Suppressor macrophage treated with lipopolysaccharide for 4 hours (primary cell): ENCODE data around the gene NOTCH3.

Experiments
- DNase-seq: peaks from one replicate; pipeline ENCODE4 v3.0.0-alpha.2; 2020

NOTCH3 gene

DNA sequence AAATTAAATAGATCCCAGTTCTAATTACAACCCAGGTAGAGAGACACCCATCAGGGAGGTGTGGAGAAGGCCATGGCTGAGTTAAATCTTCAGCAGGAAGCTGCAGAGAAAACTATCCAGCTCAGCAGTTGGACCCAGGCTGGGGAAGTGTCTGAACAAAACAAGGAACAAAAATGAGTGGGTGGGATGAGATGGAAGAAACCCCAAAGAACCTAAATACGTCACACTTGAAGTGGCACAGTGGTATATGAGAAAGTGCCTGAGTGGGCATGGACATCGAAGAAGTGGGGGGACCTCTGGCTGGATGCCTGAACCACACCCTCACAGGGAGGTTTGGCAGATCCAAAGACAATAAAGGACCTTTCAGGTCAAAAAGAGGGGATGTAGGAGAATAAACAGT lies 35.0 kb upstream of the NOTCH3 start:
- peak; percentile 74 for DNase-seq

DNA sequence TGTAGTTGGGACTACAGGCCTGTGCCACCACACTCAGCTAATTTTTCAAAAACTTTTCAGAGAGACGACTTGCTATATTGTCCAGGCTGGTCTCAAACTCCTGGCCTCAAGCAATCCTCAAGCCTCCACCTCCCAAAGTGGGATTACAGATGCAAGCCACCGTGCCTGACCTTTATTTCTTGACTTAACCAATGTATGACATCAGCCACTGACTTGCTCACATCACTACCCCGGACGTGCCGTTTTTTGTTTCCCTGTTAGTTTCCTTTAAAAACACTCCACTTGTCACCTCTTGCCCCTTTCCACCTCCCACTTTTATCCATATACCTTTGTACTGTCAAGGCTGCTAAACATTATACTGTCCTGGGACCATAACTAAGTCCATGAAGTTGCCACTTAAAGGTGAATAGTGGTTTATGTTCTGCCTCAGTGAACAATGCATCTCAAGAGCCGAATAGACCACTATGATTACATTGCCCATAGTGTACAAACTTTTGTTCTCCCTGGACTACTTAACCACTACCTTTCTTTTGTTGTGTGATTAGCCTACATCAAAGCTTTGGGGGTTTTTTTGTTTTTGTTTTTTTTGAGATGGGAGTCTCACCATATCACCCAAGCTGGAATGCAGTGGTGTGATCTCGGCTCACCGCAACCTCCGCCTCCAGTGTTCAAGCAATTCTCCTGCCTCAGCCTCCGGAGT lies 33.8 kb upstream of the NOTCH3 start:
- DNase-seq: peak; percentile 29

DNA sequence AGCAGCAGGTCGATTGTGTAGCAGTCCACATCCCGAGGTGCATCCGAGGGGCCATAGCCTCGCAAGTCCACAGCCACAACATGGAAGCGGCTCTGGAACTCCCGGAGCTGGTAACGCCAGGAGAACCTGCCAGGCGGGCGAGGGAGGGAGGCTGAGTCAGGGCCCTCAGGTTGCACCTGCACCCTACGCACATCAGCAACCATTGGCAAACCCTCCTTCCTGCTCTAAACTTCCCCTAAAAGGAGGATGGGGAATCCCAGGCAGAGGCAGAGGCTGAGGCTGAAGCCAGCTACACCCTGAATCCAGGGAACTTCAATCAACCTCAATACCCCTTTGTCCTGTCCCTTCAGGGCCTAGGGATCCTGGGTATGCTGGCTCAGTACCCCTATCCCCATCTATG lies 30.5 kb upstream of the NOTCH3 start:
- DNase-seq: peak; percentile 32

DNA sequence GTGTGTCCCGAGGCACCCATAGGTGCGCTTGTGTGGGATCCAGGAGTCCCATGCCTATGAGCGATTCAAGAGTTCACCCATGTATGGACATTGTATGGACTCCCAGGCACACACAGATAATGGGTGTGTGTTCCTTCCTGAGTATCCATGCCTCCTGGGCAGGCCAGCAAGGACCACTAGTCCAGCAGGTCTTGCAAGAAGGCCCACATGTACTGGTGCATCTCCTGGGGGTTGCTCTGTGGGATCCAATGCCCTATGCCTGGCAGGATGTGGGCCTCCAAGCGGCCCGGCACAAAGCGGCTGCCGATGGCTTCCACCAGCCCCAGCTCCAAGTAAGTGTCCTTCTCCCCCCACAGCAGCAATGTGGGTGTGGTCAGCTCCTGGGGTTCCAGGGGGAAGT lies 26.5 kb upstream of the NOTCH3 start:
- no peak for DNase-seq

DNA sequence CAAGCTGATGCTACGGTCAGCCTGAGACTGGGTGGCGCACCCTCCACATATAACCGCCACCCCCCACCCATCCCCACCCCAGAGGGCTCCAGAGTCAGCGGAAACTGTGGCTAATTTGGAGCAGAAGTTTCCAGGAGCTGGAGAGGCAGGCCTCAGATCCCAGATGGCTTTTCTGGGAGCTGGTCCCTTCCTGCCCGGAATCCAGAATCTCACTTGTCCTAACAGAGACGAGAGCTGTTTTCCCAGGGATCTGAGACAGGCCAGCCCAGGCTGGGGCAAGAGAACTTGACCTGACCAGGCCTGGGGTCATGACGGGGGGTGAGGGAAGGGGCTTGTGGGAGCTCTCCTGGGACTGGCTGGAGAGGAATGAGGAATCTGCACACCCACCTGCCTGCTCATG lies 25.0 kb upstream of the NOTCH3 start:
- DNase-seq: no peak

DNA sequence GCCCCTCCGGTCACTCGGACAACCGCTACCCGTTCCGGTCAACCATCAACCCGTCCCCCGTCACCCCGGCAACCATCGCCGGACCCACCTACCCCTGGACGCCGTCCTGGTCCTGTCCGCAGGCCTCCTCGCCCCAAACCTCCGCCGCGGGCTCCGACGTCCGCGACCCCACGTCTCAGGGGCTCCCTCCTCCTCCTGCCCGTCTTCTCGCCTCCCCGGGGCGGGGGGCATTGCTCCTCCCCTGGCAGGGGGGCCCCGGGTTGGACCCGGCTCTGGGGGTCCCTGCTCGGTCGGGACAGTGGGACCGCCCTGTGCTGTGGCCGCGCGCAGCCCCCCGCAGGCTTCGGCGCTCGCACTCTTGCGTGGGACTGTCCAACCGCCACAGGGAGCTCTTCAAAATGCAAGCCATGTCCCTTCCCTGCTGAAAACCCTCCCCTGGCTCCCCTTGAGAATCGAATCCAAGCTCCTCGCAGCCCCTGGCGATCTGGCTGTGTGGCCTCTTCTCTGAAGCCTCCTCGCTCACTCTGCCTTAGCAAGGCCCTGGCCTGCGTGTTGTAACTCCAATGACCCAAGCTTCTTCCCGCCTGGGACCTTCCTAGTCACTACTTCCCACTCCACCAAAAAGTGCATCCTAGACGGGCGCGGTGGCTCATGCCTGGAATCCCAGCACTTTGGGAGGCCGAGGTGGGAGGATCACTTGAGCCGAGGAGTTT lies 23.0 kb upstream of the NOTCH3 start:
- DNase-seq: peak; percentile 41

DNA sequence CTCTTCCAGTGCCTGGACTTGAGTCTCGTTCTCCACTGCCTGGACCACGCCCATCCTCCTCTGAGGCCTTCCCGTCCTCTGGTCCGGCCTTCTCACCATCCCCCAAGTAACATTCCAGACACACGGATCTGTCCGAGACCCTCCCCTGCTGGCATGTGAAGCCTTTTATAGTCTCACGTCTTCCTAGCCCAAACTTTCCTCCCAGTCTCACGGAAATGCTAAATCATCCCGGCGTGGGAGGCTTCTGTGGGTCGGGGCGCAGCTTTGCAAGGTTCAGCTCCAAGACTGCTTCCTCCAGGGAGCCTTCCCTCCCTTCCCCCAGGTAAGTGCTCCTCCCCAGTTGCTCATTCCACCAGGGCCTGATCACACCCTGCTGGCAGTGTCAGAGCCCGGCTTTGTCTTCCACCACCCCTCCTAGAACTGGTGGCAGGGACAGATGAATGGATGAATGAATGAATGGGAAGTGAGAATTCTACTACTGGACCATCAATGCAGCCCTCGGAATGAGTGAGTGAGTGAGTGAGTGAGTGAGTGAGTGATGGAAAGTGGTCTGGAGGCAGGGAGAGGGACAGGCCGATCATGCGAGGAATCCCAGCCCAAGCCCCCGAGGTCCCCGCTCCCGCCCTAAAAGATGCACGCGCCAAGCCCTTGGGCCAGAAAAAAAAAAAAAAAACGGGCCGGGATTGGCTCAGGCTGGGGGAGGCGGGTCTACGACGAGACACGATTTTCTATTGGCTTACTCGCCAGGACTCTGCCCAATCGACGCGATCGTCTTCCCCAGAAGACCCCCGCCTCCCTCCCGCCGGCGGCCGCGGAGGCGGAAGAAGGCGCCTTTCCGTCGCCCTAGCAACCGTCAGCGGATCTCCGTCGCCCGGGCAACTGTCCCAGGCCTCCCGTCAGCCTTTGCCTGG lies 22.2 kb upstream of the NOTCH3 start:
- DNase-seq: peak; percentile 81

DNA sequence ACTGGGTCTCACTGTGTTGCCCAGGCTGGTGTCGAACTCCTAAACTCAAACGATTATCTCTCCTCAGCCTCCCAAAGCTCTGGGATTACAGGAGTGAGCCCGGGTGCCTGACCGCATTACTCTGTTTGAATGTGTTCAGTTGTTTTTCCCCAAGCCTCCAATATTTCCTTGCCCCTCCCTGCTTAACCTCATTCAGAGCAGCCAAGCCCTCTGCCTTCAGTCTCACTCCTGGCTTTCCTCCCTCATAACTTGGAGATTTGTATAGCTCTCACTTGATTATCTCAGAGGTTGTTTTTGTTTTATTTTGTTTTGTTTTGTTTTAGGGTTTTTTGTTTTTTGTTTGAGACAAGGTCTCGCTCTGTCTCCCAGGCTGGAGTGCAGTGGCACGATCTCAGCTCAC lies 20.0 kb upstream of the NOTCH3 start:
- DNase-seq: no peak

DNA sequence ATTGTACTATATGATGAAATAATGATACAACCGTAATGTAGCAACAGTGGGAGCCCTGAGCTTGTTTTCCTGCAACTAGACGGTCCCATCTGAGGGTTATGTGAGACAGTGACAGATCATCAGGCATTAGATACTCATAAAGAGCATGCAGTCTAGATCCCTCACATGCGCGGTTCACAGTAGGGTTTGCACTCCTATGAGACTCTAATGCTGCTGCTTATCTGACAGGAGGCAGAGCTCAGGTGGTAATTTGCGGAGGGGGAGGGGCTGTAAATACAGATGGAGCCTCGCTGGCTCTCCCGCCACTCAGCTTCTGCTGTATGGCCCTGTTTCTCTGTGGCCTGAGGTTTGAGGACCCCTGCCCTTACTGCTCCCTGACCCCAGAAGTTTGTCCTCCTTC lies 17.7 kb upstream of the NOTCH3 start:
- no peak for DNase-seq

DNA sequence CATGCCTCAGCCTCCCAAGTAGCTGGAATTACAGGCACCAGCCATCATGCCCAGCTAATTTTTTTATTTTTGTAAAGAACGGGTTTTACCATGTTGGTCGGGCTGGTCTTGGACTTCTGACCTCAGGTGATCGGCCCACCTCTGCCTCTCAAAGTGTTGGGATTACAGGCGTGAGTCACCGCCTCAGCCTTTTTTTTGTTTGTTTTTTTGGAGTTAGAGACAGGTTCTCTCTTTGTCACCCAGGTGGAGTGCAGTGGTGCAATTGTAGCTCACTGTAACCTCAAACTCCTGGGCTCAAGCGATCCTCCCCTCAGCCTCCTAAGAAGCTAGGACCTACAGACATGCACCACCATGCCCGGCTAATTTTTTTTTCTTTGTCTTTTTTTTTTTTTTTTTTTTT lies 15.6 kb upstream of the NOTCH3 start:
- no peak for DNase-seq

DNA sequence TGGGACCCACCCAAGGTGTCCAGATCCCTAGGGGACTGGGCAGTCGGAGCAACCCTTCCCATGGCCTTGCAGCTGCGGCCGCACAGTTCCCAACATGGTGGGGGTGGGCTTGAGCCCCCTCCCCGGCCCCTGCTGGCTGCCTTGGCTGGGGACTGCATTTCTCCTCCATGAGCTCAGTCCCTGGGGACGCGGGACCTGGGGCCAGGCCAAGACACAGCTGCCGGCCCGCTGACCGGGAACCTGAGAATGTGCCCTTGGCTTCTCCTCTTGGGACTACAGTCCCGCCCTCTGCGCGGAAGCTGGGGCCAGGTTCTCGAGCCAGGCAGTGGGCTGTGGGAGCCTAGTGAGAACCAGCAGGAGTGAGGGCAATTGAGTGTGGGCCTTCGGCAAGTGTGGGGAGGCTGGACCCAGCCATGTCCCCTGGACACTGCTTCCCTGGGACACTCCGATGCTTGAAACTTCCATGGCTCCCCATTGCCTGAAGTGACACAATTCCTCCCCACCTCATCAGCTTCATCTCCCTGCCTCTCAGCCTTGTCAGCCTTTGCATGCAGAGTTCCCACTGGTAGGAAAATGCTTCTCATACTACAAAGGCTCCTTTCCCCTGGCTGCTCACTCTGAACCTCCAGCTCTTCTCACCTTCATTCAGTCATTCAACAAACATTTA lies 13.1 kb upstream of the NOTCH3 start:
- no peak for DNase-seq

DNA sequence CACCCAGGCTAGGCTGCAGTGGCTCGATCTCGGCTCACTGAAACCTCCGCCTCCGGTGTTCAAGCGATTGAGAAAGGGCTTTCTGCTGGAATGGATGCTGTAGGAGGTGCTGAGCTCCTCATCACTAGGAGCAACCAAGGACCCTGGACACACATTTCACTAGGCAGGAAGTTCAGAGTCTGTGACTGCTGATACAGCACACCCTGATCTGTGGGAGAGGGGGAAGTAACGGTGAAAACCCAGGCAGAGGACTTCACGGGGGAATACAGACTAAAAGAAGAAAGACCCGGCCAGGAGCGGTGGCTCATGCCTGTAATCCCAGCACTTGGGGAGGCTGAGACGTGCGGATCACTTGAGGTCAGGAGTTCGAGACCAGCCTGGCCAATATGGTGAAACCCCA lies 11.9 kb upstream of the NOTCH3 start:
- peak; percentile 84 for DNase-seq

DNA sequence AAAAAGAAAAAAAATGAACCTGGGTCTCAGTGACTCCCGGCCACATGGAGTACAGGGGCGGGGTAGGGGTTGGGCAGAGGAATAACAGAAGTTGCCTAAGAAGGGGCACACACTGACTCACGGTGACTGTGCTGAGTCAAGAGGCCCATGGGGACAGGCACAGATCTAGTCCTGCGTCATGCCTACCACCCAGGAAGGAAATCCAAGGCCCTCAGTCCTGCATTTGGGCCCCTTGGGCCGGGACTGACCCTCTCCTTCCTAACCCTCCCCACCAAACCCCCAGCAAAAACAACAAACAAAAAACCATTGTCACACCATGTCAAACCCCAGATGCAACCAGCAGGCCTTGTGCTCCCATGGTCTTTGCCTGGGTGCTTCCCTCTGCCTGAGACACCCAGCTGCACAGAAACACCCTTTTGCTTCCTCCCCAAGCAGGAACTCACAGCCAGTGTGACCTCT lies 9.6 kb upstream of the NOTCH3 start:
- DNase-seq: peak; percentile 97

DNA sequence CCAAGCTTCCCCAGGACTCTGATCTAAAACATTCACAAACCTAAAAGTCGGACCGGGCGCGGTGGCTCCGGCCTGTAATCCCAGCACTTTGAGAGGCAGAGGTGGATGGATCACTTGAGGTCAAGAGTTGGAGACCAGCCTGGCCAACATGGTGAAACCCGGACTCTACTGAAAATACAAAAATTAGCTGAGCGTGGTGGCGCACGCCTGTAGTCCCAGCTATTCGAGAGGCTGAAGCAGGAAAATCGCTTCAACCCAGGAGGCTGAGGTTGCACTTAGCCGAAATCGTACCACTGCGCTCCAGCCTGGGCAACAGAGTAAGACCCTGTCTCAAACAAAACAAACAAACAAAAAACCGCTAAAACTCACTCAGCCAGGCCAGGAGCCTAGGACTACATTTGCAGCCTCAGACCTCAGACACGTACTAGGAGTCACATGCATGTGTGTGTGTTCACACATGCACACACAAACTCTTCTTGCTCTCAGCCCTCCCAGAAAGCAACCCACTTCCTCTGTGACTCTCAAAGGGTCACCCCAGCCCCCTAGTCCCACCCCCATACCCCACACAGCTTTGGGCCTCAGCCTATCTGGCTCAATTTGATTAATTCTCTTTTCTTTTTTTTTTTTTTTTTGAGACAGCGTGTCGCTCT lies 704 bp upstream of the NOTCH3 start:
- no peak for DNase-seq

DNA sequence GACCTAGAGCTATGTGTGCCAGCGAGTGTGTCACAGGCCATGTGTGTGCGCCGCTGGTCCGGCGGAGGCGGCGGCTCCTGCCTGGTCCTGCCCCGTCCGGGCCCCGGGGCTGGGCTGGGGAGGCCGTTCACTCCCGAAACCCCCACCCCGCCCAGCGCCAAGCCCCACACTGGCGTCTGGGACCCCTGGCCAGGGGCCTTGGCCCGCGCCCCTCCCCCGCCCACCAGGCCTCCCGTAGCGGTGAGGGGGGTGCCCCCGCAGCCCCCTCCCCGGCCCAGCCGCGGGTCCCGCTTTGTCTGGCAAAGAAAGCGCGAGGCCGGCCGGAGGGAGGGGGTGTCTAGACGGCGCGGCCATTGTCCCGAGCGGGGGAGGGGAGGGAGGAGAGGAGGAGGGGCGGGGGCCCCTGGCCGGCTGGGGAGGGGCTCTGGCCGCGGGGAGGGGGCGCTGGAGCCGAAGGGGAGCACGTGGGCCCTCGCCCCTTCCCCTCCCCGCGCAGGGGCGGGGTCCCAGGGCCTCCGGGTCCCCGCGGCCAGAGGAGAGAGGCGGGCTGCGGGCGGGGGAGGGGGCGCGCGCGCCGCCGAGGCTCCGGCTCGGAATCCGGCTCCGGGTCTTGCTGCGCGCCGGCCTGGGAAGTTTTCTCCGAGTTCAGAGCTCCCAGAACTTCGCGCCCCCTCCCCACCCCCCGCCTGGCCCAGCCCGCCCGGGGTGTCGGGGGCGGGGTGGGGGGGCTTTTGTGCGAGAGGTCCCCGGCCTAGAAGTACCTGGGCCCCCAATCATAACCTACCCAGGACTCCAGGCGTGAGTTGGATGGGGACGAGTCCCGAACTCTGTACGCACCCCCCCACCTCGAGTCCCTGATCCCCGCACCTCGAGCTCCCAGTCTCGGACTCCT lies 888 bp downstream of the NOTCH3 start:
- no peak for DNase-seq

DNA sequence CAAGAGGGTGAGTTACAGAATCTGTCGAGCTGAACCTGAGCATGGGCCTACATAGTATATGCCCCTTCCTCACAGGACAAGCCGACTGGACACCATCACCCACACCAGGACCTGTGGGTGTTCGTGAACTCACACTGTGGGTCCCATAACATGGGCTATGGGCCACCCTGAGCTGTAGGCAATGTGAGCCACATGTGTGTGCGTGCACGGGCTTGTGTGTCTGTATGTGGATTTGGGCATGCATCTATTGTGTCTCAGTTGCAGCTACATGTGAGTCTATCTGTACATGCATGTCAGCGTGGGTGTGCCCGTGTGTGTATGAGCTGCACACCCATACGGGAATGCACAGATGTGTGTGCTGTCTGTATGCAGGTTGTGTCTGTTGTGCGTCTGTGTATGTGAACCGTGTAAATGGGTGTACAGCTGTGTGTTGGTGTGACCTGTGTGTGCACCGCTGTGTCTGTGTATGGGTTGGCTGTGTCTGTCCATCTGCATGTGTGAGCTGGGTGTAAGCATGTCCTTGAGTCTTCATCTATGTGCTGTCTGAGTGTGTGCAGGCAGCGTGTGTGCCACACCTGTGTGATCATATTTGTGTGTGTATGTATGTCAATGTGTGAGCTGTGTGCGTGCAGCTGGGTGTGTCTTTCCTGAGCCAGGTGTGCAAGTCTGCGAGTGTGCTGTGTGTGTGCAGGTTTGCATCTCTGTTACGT lies 1.7 kb downstream of the NOTCH3 start:
- DNase-seq: no peak

DNA sequence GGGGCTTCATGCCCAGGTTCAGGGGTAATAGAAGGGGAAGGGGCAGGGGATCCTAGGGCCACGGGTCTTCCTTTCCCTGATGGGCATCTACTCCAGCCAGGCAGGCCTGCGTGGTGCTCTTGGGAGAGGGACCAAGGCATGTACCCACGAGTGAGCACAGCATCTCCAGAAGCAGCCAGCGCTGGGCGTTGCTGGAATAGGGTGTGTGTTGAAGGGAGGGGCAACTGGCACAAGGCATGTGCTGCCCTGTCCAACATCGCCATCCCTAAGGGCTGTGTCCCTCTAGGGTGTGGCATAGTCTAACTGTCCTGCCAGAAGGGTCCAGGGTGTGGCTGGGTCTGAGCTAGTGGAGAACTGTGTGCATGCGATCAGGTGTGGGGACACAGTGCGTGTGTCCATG lies 2.9 kb downstream of the NOTCH3 start:
- DNase-seq: no peak

DNA sequence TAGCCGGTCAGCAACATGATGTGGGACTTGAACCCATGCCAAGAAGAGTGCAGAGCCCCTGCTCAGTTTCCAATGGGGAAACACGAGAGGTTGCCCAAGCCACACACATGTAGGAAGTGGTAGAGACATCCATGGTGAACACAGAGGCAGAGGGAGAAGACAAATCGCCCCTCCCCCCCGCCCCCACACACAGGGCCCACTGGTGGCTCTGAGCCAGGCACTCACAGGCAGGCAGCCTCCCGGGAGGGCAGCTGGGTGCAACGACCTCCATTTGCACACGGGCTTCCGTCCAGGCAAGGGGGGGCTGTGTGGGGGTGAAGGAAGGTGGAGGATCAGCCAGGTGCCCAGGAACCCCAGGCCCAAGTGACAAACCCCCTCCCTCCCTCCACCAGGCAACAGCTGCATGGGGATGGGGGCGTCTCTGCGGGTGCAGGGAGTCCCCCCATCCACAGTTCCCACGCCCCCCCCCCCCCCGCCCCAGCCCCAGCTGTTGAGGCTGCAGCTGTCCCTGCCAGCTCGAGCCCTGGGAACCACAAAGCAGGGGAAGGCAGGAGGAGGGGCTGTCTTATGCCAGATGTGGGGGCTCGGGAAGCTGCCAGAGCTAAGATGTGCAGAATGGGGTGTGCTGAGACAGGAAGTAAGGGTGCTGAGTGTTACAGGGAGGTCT lies 3.4 kb downstream of the NOTCH3 start:
- peak; percentile 59 for DNase-seq

DNA sequence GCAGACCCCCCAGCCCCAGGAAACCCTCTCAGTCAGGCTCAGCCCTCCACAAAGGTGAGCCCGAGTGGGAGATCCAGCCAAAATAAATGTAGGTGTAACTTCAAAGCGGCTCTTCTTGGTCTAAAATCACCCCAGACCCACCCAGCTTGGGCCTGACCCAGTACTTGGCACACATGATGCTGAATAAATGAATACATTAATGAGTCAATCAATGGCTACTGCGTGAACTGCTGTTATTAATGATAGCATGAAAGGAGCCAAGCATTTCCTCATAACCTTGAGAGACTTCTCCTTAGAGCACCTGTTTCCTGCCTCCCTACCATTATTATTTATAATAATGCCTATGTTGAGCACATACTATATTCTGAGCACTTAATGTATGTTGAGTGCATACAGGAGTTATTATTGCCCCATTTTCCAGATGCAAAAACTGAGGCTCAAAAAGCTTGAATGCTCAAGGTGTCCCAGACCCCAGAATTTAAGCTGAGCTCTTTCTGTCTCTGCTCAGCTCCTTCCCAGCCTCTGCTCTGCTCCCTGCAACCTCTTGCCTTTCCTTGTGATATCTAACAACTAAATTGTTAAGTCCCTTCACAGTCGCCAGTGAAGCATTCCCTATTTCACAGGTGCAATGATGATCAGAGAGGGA lies 4.3 kb downstream of the NOTCH3 start:
- DNase-seq: no peak
